Measurements from ENCODE around the gene POLR2A.
A peak's percentile ranks its signal among the peaks of the same experiment; 100 is the strongest.
"Not testable (repeated sequence)": the region's sequence is repeated elsewhere in the genome, so short reads cannot be mapped to it uniquely, and the experiment has no call there.

Gene POLR2A

GRCh38 chr17:7479213-7480088 is 4.7 kb upstream of the POLR2A start, which contains the start of gene ZBTB4:
Gene ZBTB4 (minus strand): TSS chr17:7479631. CDS start chr17:7466801, 12,830 bp downstream.
- DNase-seq = peak; percentile 82

GRCh38 chr17:7480089-7480384 is 4.1 kb upstream of the POLR2A start:
- DNase-seq = peak; percentile 62

GRCh38 chr17:7481275-7481674 is 2.9 kb upstream of the POLR2A start, which contains the start of gene SLC35G6:
Gene SLC35G6 (plus strand): TSS chr17:7481446. CDS start chr17:7481517, 71 bp downstream.
- not testable (repeated sequence) for DNase-seq

GRCh38 chr17:7481842-7482741 is 2.1 kb upstream of the POLR2A start:
- not testable (repeated sequence) for DNase-seq

GRCh38 chr17:7482742-7483088 is 1.5 kb upstream of the POLR2A start:
- DNase-seq = not testable (repeated sequence)

- DNase-seq = peak; percentile 98
Measured at GRCh38 chr17:7483255-7484066, 705 bp upstream of the POLR2A start.

- DNase-seq = peak; percentile 77
Measured at GRCh38 chr17:7484919-7485377, 782 bp downstream of the POLR2A start.

GRCh38 chr17:7486181-7486580 is 2.0 kb downstream of the POLR2A start:
- DNase-seq = no peak

- no peak for DNase-seq
Measured at GRCh38 chr17:7490144-7490543, 6.0 kb downstream of the POLR2A start.

GRCh38 chr17:7491583-7491982 is 7.4 kb downstream of the POLR2A start:
- DNase-seq = no peak

- no peak for DNase-seq
Measured at GRCh38 chr17:7493941-7494340, 9.8 kb downstream of the POLR2A start.

GRCh38 chr17:7495906-7496434 is 11.8 kb downstream of the POLR2A start:
- DNase-seq = no peak

- DNase-seq = no peak
Measured at GRCh38 chr17:7496470-7497183, 12.5 kb downstream of the POLR2A start.

- no peak for DNase-seq
Measured at GRCh38 chr17:7497228-7497627, 13.1 kb downstream of the POLR2A start.

GRCh38 chr17:7497636-7498035 is 13.5 kb downstream of the POLR2A start:
- DNase-seq = no peak

- DNase-seq = no peak
Measured at GRCh38 chr17:7499161-7499560, 15.0 kb downstream of the POLR2A start.

- DNase-seq = no peak
Measured at GRCh38 chr17:7501729-7502128, 17.6 kb downstream of the POLR2A start.

- DNase-seq = no peak
Measured at GRCh38 chr17:7502171-7502847, 18.1 kb downstream of the POLR2A start.

- peak; percentile 47 for DNase-seq
Measured at GRCh38 chr17:7502987-7503386, 18.8 kb downstream of the POLR2A start.

GRCh38 chr17:7503521-7503920 is 19.4 kb downstream of the POLR2A start:
- DNase-seq = no peak

GRCh38 chr17:7508145-7508544 is 24.0 kb downstream of the POLR2A start:
- DNase-seq = no peak

All from DMS53 (cell line).